H9 (cell line): ENCODE measurements around the gene POU3F3. TPM values are rescaled to one million over a fixed set of nuclear protein-coding genes. Genes with fewer than 3 reads are reported as not detected.

Source experiments
- DNase-seq: peaks from one replicate; pipeline ENCODE4 v3.0.0-alpha.2; 2017
- H2AFZ ChIP-seq: one replicate; pipeline ENCODE4 v1.6.1; 2013; ENCODE audit warnings: mild to moderate bottlenecking, low read length, control low read depth, moderate library complexity
- H2AK5ac ChIP-seq: 2 replicates; pipeline ENCODE4 v1.6.1; 2013; ENCODE audit warnings: low read length, control low read depth, mixed read lengths; ENCODE audit not compliant: insufficient read length
- H2BK120ac ChIP-seq: one replicate; pipeline ENCODE4 v1.6.1; 2013; ENCODE audit warnings: low read depth, mild to moderate bottlenecking, low read length, control low read depth, inconsistent platforms; ENCODE audit not compliant: poor library complexity, severe bottlenecking
- H2BK12ac ChIP-seq: 2 replicates; pipeline ENCODE4 v1.6.1; 2013; ENCODE audit warnings: low read length, control low read depth, mixed read lengths, low read depth; ENCODE audit not compliant: insufficient read length
- H2BK15ac ChIP-seq: 2 replicates; pipeline ENCODE4 v1.6.1; 2013; ENCODE audit warnings: low read depth, low read length, control low read depth
- H2BK20ac ChIP-seq: one replicate; pipeline ENCODE4 v1.6.1; 2013; ENCODE audit warnings: low read depth, mild to moderate bottlenecking, low read length, control low read depth, inconsistent platforms; ENCODE audit not compliant: poor library complexity, severe bottlenecking
- H2BK5ac ChIP-seq: 2 replicates; pipeline ENCODE4 v1.6.1; 2013; ENCODE audit warnings: low read length, control low read depth, mixed read lengths; ENCODE audit not compliant: insufficient read length
- H3K14ac ChIP-seq: 2 replicates; pipeline ENCODE4 v1.6.1; 2013; ENCODE audit warnings: low read length, control low read depth; ENCODE audit not compliant: insufficient read depth
- H3K18ac ChIP-seq: 2 replicates; pipeline ENCODE4 v1.6.1; 2013; ENCODE audit warnings: low read depth, mild to moderate bottlenecking, mixed read lengths, low read length, control low read depth; ENCODE audit not compliant: insufficient read length
- H3K23ac ChIP-seq: 2 replicates; pipeline ENCODE4 v1.6.1; 2013; ENCODE audit warnings: low read length, control low read depth, mixed read lengths, low read depth; ENCODE audit not compliant: insufficient read length
- H3K23me2 ChIP-seq: 2 replicates; pipeline ENCODE4 v1.6.1; 2013; ENCODE audit warnings: low read depth, mild to moderate bottlenecking, mixed read lengths, low read length, control low read depth; ENCODE audit not compliant: insufficient read length, poor library complexity, severe bottlenecking
- H3K27ac ChIP-seq: 2 replicates; pipeline ENCODE4 v1.5.1; 2013; ENCODE audit warnings: low read length, control low read depth, mixed read lengths, low read depth; ENCODE audit not compliant: insufficient read length
- H3K27me3 ChIP-seq: 2 replicates; pipeline ENCODE4 v1.6.1; 2013; ENCODE audit warnings: low read length, control low read depth, inconsistent platforms; ENCODE audit not compliant: insufficient read depth
- H3K4ac ChIP-seq: 2 replicates; pipeline ENCODE4 v1.6.1; 2013; ENCODE audit warnings: low read depth, mild to moderate bottlenecking, control low read depth, inconsistent platforms, low read length, moderate library complexity
- H3K4me1 ChIP-seq: 2 replicates; pipeline ENCODE4 v1.6.1; 2013; ENCODE audit warnings: low read length, control low read depth, inconsistent platforms; ENCODE audit not compliant: insufficient read depth
- H3K4me2 ChIP-seq: 2 replicates; pipeline ENCODE4 v1.6.1; 2013; ENCODE audit warnings: low read length, control low read depth, mixed read lengths; ENCODE audit not compliant: insufficient read length, insufficient read depth
- H3K56ac ChIP-seq: 2 replicates; pipeline ENCODE4 v1.6.1; 2013; ENCODE audit warnings: low read depth, mild to moderate bottlenecking, mixed read lengths, low read length, control low read depth; ENCODE audit not compliant: insufficient read length
- H3K79me1 ChIP-seq: 2 replicates; pipeline ENCODE4 v1.6.1; 2013; ENCODE audit warnings: low read depth, mild to moderate bottlenecking, moderate library complexity, low read length, control low read depth, inconsistent platforms; ENCODE audit not compliant: insufficient read depth, poor library complexity, severe bottlenecking
- H3K79me2 ChIP-seq: 2 replicates; pipeline ENCODE4 v1.6.1; 2013; ENCODE audit warnings: low read length, control low read depth, inconsistent platforms; ENCODE audit not compliant: insufficient read depth
- H3K9ac ChIP-seq: 2 replicates; pipeline ENCODE4 v1.6.1; 2013; ENCODE audit warnings: low read length, control low read depth, mixed read lengths; ENCODE audit not compliant: insufficient read length; ENCODE audit errors: extremely low read depth
- H3K9me3 ChIP-seq: one replicate; pipeline ENCODE4 v1.6.1; 2013; ENCODE audit warnings: low read depth, low read length, inconsistent platforms; ENCODE audit not compliant: control insufficient read depth
- H3T11ph ChIP-seq: one replicate; pipeline ENCODE4 v1.6.1; 2013; ENCODE audit warnings: mild to moderate bottlenecking, low read length, control low read depth, inconsistent platforms
- H4K20me1 ChIP-seq: one replicate; pipeline ENCODE4 v1.6.1; 2013; ENCODE audit not compliant: control insufficient read depth, insufficient read length, insufficient read depth
- H4K5ac ChIP-seq: 2 replicates; pipeline ENCODE4 v1.6.1; 2013; ENCODE audit warnings: low read depth, mild to moderate bottlenecking, mixed read lengths, low read length, control low read depth; ENCODE audit not compliant: insufficient read length
- H4K8ac ChIP-seq: replicated peaks from 2 replicates; pipeline ENCODE4 v1.6.1; 2013; ENCODE audit warnings: low read length, control low read depth, mixed read lengths, low read depth; ENCODE audit not compliant: insufficient read length
- H4K91ac ChIP-seq: 2 replicates; pipeline ENCODE4 v1.6.1; 2013; ENCODE audit warnings: low read depth, mild to moderate bottlenecking, moderate library complexity, mixed read lengths, low read length, control low read depth; ENCODE audit not compliant: insufficient read length
- H3K27ac Mint-ChIP-seq, 3 experiments: 2 replicates in 2 of 3; 3 replicates in 1 of 3; pipeline ENCODE4 v1.8.0; 2020 to 2021; ENCODE audit warnings: mixed read lengths in 3 of 3, mild to moderate bottlenecking in 1 of 3, moderate library complexity in 1 of 3
- H3K27me3 Mint-ChIP-seq: 2 replicates; pipeline ENCODE4 v1.8.0; 2021; ENCODE audit warnings: low read depth, mild to moderate bottlenecking, moderate library complexity, mixed read lengths
- H3K36me3 Mint-ChIP-seq, 3 experiments: 2 replicates in 2 of 3; 3 replicates in 1 of 3; pipeline ENCODE4 v1.8.0; 2020 to 2021; ENCODE audit warnings: low read depth in 3 of 3, mixed read lengths in 3 of 3; ENCODE audit not compliant: insufficient read depth in 1 of 3
- H3K4me1 Mint-ChIP-seq, 2 experiments: 2 replicates each; pipeline ENCODE4 v1.8.0; 2020; ENCODE audit warnings: mixed read lengths in 2 of 2
- H3K4me3 Mint-ChIP-seq, 2 experiments: 2 replicates in 1 of 2; 3 replicates in 1 of 2; pipeline ENCODE4 v1.8.0; 2020 to 2021; ENCODE audit warnings: mild to moderate bottlenecking in 2 of 2, mixed read lengths in 2 of 2, moderate library complexity in 1 of 2
- H3K9me3 Mint-ChIP-seq, 2 experiments: 2 replicates in 1 of 2; 3 replicates in 1 of 2; pipeline ENCODE4 v1.8.0; 2020; ENCODE audit warnings: mild to moderate bottlenecking in 2 of 2, mixed read lengths in 2 of 2, moderate library complexity in 1 of 2
- WGBS: extraction: QIAGEN DNeasy Blood & Tissue Kit; methylation state at CpG from one replicate; pipeline ENCODE4 v1.1.7; 2013; ENCODE audit warnings: missing lambda C conversion rate, low lambda C conversion rate, mixed read lengths; ENCODE audit not compliant: insufficient read length; ENCODE audit errors: extremely low coverage; 5-methylcytosine and 5-hydroxymethylcytosine counted together
- total RNA-seq: library from RNA; stranded (reverse); gene quantifications from 2 replicates; pipeline ENCODE4 v1.2.1, GENCODE V29; 2021
- TF ChIP-seq, protein P1 (sequence below): fragments of 200-600 bp; sonication (generic); conservative IDR thresholded peaks from 3 replicates; pipeline ENCODE4 v1.8.0; 2021; ENCODE audit warnings: antibody characterized with exemption, mild to moderate bottlenecking

Gene POU3F3
- total RNA-seq, 1 experiment from 2014 or later: not detected

GRCh38 chr2:104856973-104857261, 3.0 kb downstream of the POU3F3 start:
- Histone ChIP-seq H2BK15ac (no peak overlapping the region), H2AK5ac (no peak overlapping the region), H3K56ac (no peak overlapping the region), H3K23me2 (peaks cover 16% of the 10 kb centered on the region), H3K27ac (no peak overlapping the region), H2BK5ac (no peak overlapping the region), H3K79me2 (no peaks in the 10 kb centered on the region), H3K79me1 (no peaks in the 10 kb centered on the region), H3K4me2 (peak overlapping the region; percentile 41), H2BK120ac (no peak overlapping the region), H2AFZ (no peak overlapping the region), H3K27me3 (peaks cover 65% of the 10 kb centered on the region), H3K9ac (no peak overlapping the region), H2BK12ac (no peak overlapping the region), H3K4me1 (no peaks in the 10 kb centered on the region), H3K9me3 (no peaks in the 10 kb centered on the region), H3K18ac (no peak overlapping the region), H4K5ac (no peak overlapping the region), H3K23ac (no peak overlapping the region), H4K91ac (no peak overlapping the region), H4K8ac (no peak overlapping the region), H4K20me1 (no peaks in the 10 kb centered on the region), H3T11ph (no peak overlapping the region), H2BK20ac (no peak overlapping the region), H3K4ac (no peak overlapping the region), H3K14ac (no peak overlapping the region)
- peaks cover 88% of the 10 kb centered on the region for H3K27me3 Mint-ChIP-seq
- H3K36me3 Mint-ChIP-seq: peaks cover 0 to 2% (median 0%) of the 10 kb centered on the region in 3 experiments; a peak in 2 of 7 replicates
- WGBS: no CpG with 5 or more reads among the region's 41 CpGs
- peaks cover 26 to 51% of the 10 kb centered on the region in 2 experiments for H3K4me1 Mint-ChIP-seq
- no peak overlapping the region for H3K27ac Mint-ChIP-seq
- peak overlapping the region in 1 of 2 experiments; percentile 74; a peak in 4 of 5 replicates for H3K4me3 Mint-ChIP-seq
- TF ChIP-seq, protein P1, sequence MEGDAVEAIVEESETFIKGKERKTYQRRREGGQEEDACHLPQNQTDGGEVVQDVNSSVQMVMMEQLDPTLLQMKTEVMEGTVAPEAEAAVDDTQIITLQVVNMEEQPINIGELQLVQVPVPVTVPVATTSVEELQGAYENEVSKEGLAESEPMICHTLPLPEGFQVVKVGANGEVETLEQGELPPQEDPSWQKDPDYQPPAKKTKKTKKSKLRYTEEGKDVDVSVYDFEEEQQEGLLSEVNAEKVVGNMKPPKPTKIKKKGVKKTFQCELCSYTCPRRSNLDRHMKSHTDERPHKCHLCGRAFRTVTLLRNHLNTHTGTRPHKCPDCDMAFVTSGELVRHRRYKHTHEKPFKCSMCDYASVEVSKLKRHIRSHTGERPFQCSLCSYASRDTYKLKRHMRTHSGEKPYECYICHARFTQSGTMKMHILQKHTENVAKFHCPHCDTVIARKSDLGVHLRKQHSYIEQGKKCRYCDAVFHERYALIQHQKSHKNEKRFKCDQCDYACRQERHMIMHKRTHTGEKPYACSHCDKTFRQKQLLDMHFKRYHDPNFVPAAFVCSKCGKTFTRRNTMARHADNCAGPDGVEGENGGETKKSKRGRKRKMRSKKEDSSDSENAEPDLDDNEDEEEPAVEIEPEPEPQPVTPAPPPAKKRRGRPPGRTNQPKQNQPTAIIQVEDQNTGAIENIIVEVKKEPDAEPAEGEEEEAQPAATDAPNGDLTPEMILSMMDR: no peak
- peaks cover 6 to 21% of the 10 kb centered on the region in 2 experiments; a peak in 4 of 5 replicates for H3K9me3 Mint-ChIP-seq
- no peak for DNase-seq
